ENCODE data around the gene GPRC5B.

The GPRC5B gene

GRCh38 chr16:19898924-19899604 lies 14.4 kb upstream of the GPRC5B start:
- peak; percentile 70 for TF ChIP-seq CTCF (IDR thresholded peaks at IDR 0.05; ENCODE audit: low read depth, low read length, missing control alignments)
- DNase-seq (ENCODE audit: extremely low read depth, low read depth): peak; percentile 52

GRCh38 chr16:19898166-19898565 lies 13.5 kb upstream of the GPRC5B start:
- no peak overlapping the region for H3K4me3 ChIP-seq (replicated peaks; ENCODE audit: low read depth, low read length)
- no peak for TF ChIP-seq CTCF (IDR thresholded peaks at IDR 0.05; ENCODE audit: low read depth, low read length, missing control alignments)

More at GRCh38 chr16:19898924-19899604, 14.4 kb upstream of the GPRC5B start:
- H3K4me3 ChIP-seq (replicated peaks; ENCODE audit: low read depth, low read length): no peak overlapping the region

GRCh38 chr16:19896951-19897350 lies 12.3 kb upstream of the GPRC5B start:
- DNase-seq (ENCODE audit: extremely low read depth, low read depth): no peak
- H3K4me3 ChIP-seq (replicated peaks; ENCODE audit: low read depth, low read length): no peak overlapping the region

More at GRCh38 chr16:19898166-19898565, 13.5 kb upstream of the GPRC5B start:
- DNase-seq (ENCODE audit: extremely low read depth, low read depth): no peak

GRCh38 chr16:19894586-19894985 lies 9.9 kb upstream of the GPRC5B start:
- TF ChIP-seq CTCF (IDR thresholded peaks at IDR 0.05; ENCODE audit: low read depth, low read length, missing control alignments): no peak
- no peak for DNase-seq (ENCODE audit: extremely low read depth, low read depth)
- H3K4me3 ChIP-seq (replicated peaks; ENCODE audit: low read depth, low read length): no peak overlapping the region

More at GRCh38 chr16:19896951-19897350, 12.3 kb upstream of the GPRC5B start:
- TF ChIP-seq CTCF (IDR thresholded peaks at IDR 0.05; ENCODE audit: low read depth, low read length, missing control alignments): no peak

GRCh38 chr16:19892902-19893301 lies 8.3 kb upstream of the GPRC5B start:
- TF ChIP-seq CTCF (IDR thresholded peaks at IDR 0.05; ENCODE audit: low read depth, low read length, missing control alignments): no peak
- DNase-seq (ENCODE audit: extremely low read depth, low read depth): no peak
- no peak overlapping the region for H3K4me3 ChIP-seq (replicated peaks; ENCODE audit: low read depth, low read length)

GRCh38 chr16:19890901-19891300 lies 6.3 kb upstream of the GPRC5B start:
- TF ChIP-seq CTCF (IDR thresholded peaks at IDR 0.05; ENCODE audit: low read depth, low read length, missing control alignments): no peak
- DNase-seq (ENCODE audit: extremely low read depth, low read depth): no peak
- no peak overlapping the region for H3K4me3 ChIP-seq (replicated peaks; ENCODE audit: low read depth, low read length)

GRCh38 chr16:19888834-19889233 lies 4.2 kb upstream of the GPRC5B start:
- DNase-seq (ENCODE audit: extremely low read depth, low read depth): no peak
- no peak overlapping the region for H3K4me3 ChIP-seq (replicated peaks; ENCODE audit: low read depth, low read length)
- TF ChIP-seq CTCF (IDR thresholded peaks at IDR 0.05; ENCODE audit: low read depth, low read length, missing control alignments): no peak
